GM18861 (cell line): ENCODE data around the gene PRKCE.

ENCODE experiments used
- ATAC-seq: cut with Tn5 transposase; IDR thresholded peaks from one replicate; pipeline ENCODE4 v1.9.1; 2021; ENCODE audit not compliant: unreplicated experiment

The PRKCE gene

GRCh38 chr2:46230677-46231425, 579.4 kb downstream of the PRKCE start:
- ATAC-seq, result no peak

- ATAC-seq, result no peak
These were observed 580.2 kb downstream of the PRKCE start for GRCh38 chr2:46231721-46232120.

GRCh38 chr2:46232860-46233259, 581.4 kb downstream of the PRKCE start:
- ATAC-seq, result no peak

- ATAC-seq, result no peak
These were observed 584.8 kb downstream of the PRKCE start for GRCh38 chr2:46236006-46236875.

GRCh38 chr2:46236876-46237859, 585.7 kb downstream of the PRKCE start:
- ATAC-seq, result no peak
